Suprapubic skin (tissue), 4 donors: ENCODE results near the gene ZNF668. TPM values are rescaled to one million over a fixed set of nuclear protein-coding genes. Genes with fewer than 3 reads are reported as not detected.

Source experiments
- DNase-seq, 2 donors: peaks; one replicate each; pipeline ENCODE4 v3.0.0-alpha.2; 2019; ENCODE audit warnings: low spot score in 2 of 2
- H3K27ac ChIP-seq: fragments of 200-600 bp; sonication (generic); one replicate; pipeline ENCODE4 v1.5.1; 2019
- H3K27me3 ChIP-seq: fragments of 200-600 bp; sonication (generic); one replicate; pipeline ENCODE4 v1.5.1; 2019
- H3K36me3 ChIP-seq: fragments of 200-600 bp; sonication (generic); one replicate; pipeline ENCODE4 v1.5.1; 2019
- H3K4me1 ChIP-seq: fragments of 200-600 bp; sonication (generic); one replicate; pipeline ENCODE4 v1.5.1; 2019
- H3K4me3 ChIP-seq: fragments of 200-600 bp; sonication (generic); one replicate; pipeline ENCODE4 v1.5.1; 2019; ENCODE audit warnings: mild to moderate bottlenecking
- H3K9me3 ChIP-seq: fragments of 200-600 bp; sonication (generic); one replicate; pipeline ENCODE4 v1.5.1; 2019
- CTCF ChIP-seq, 2 donors: fragments of 200-600 bp in 1 of 2; fragments of 450-650 bp in 1 of 2; sonication (generic) in 1 of 2; IDR thresholded peaks; one replicate each; pipeline ENCODE4 v1.5.1; 2016 to 2019; ENCODE audit warnings: antibody characterized with exemption in 2 of 2, mild to moderate bottlenecking in 1 of 2, moderate library complexity in 1 of 2
- EP300 ChIP-seq: sonication (generic); formaldehyde crosslinking; IDR thresholded peaks from one replicate; pipeline ENCODE4 v1.6.1; 2017; ENCODE audit warnings: antibody characterized with exemption
- POLR2A ChIP-seq, 2 donors: fragments of 450-650 bp; IDR thresholded peaks; one replicate each; pipeline ENCODE4 v1.6.1; 2017; ENCODE audit warnings: antibody characterized with exemption in 2 of 2, mild to moderate bottlenecking in 2 of 2, moderate library complexity in 2 of 2
- POLR2AphosphoS5 ChIP-seq, 3 donors: sonication (generic); formaldehyde crosslinking; IDR thresholded peaks; one replicate each; pipeline ENCODE4 v1.6.1; 2017; ENCODE audit warnings: antibody characterized with exemption in 3 of 3
- WGBS: methylation state at CpG from one replicate; pipeline ENCODE4 v1.1.5; 2018; 5-methylcytosine and 5-hydroxymethylcytosine counted together
- total RNA-seq, 4 donors: library from RNA; depleted of rRNA; stranded (reverse); fragments of >200 nt; gene quantifications; one replicate each; pipeline ENCODE4 v1.1.0, GENCODE V29; 2016

ZNF668 gene
- total RNA-seq, 4 donors from 2014 or later, result 9.0 to 15.9 (median 12.6) TPM

GRCh38 chr16:31082368-31083045 is 8.5 kb upstream of the ZNF668 start:
- TF ChIP-seq CTCF (IDR thresholded peaks at IDR 0.05) (no peak), POLR2AphosphoS5 (IDR thresholded peaks at IDR 0.05) (no peak), EP300 (no peak), POLR2A (IDR thresholded peaks at IDR 0.05) (no peak)
- no peak for DNase-seq
- Histone ChIP-seq H3K4me1 (peaks cover 28% of the 10 kb centered on the region), H3K36me3 (peaks cover 78% of the 10 kb centered on the region), H3K27ac (no peak overlapping the region), H3K27me3 (no peaks in the 10 kb centered on the region), H3K4me3 (no peak overlapping the region), H3K9me3 (no peaks in the 10 kb centered on the region)
- WGBS, result 73% methylated on average over 11 of the region's 14 CpGs

- Histone ChIP-seq H3K9me3 (no peaks in the 10 kb centered on the region), H3K27me3 (no peaks in the 10 kb centered on the region), H3K36me3 (peaks cover 81% of the 10 kb centered on the region), H3K4me1 (peaks cover 28% of the 10 kb centered on the region), H3K27ac (no peak overlapping the region), H3K4me3 (no peak overlapping the region)
- DNase-seq, result no peak
- TF ChIP-seq EP300 (no peak), POLR2AphosphoS5 (IDR thresholded peaks at IDR 0.05) (no peak), POLR2A (IDR thresholded peaks at IDR 0.05) (no peak), CTCF (IDR thresholded peaks at IDR 0.05) (no peak)
- WGBS, result 83% methylated on average over 25 of the region's 26 CpGs
These were observed 7.7 kb upstream of the ZNF668 start for GRCh38 chr16:31081428-31082351.

- H3K27ac ChIP-seq, result no peak overlapping the region
- H3K9me3 ChIP-seq, result no peaks in the 10 kb centered on the region
- DNase-seq, result no peak
- TF ChIP-seq POLR2A (IDR thresholded peaks at IDR 0.05) (no peak), POLR2AphosphoS5 (IDR thresholded peaks at IDR 0.05) (no peak), CTCF (IDR thresholded peaks at IDR 0.05) (no peak), EP300 (no peak)
- H3K27me3 ChIP-seq, result no peaks in the 10 kb centered on the region
- H3K4me1 ChIP-seq, result peaks cover 31% of the 10 kb centered on the region
- 97% methylated on average over 10 of the region's 13 CpGs for WGBS
- peaks cover 86% of the 10 kb centered on the region for H3K36me3 ChIP-seq
- H3K4me3 ChIP-seq, result no peak overlapping the region
These were observed 6.8 kb upstream of the ZNF668 start for GRCh38 chr16:31080756-31081419.

GRCh38 chr16:31080035-31080629 is 6.1 kb upstream of the ZNF668 start:
- H3K4me3 ChIP-seq, result no peak overlapping the region
- H3K36me3 ChIP-seq, result peaks cover 82% of the 10 kb centered on the region
- WGBS, result 91% methylated on average over 25 of the region's 40 CpGs
- no peaks in the 10 kb centered on the region for H3K27me3 ChIP-seq
- TF ChIP-seq CTCF (IDR thresholded peaks at IDR 0.05), result no peak
- no peak for TF ChIP-seq EP300
- no peak for TF ChIP-seq POLR2AphosphoS5 (IDR thresholded peaks at IDR 0.05)
- no peak for TF ChIP-seq POLR2A (IDR thresholded peaks at IDR 0.05)
- DNase-seq, result no peak
- H3K27ac ChIP-seq, result no peak overlapping the region
- peaks cover 34% of the 10 kb centered on the region for H3K4me1 ChIP-seq
- no peaks in the 10 kb centered on the region for H3K9me3 ChIP-seq
